Measurements from ENCODE around the gene ADAM23. TPM values are rescaled to one million over a fixed set of nuclear protein-coding genes. Genes with fewer than 3 reads are reported as not detected.

Gene ADAM23
- total RNA-seq, 1 experiment from 2014 or later = 6.8 TPM

DNA sequence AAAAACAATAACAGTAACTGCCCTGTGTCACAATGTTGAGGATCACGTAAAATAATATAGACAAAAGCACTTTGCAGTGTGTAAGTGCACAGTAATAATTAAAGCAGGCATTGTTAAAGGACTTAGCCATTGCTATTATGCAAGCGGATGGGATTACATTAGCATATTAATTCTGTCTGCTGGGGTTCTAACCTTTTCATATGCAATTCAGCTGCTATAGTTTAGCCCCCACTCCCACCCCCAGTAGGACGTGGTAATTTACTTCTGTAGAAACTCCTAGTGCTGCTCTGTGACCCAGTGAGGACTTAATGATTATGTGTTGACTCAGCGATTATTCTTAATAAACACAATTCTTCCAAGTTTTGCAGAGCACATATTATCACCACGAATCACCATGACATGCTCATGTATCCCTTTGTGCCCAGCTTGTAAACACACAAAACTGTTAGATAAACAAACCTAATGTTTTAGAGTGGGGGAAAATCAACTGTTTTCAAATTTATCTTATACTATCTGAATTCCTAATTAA, 5.1 kb upstream of the ADAM23 start:
- no peak for DNase-seq (ENCODE audit: low read depth)

DNA sequence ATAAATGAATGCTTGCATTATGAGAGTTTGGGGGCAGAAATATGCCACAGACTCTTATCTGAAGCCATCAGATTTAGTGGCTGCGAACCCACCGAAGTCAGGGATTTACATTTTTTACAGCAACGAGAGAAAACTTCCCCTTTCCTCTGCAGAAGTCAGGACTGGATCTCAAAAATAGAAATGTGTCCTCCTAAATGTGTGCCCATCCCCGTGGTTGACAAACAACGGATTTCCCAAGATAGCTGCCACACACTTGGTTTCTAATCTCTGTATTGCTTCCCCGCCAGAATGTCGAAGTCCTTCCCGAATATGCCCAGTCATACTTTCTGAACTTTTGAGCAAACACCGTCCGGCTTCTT, 879 bp upstream of the ADAM23 start:
- DNase-seq (ENCODE audit: low read depth) = no peak

DNA sequence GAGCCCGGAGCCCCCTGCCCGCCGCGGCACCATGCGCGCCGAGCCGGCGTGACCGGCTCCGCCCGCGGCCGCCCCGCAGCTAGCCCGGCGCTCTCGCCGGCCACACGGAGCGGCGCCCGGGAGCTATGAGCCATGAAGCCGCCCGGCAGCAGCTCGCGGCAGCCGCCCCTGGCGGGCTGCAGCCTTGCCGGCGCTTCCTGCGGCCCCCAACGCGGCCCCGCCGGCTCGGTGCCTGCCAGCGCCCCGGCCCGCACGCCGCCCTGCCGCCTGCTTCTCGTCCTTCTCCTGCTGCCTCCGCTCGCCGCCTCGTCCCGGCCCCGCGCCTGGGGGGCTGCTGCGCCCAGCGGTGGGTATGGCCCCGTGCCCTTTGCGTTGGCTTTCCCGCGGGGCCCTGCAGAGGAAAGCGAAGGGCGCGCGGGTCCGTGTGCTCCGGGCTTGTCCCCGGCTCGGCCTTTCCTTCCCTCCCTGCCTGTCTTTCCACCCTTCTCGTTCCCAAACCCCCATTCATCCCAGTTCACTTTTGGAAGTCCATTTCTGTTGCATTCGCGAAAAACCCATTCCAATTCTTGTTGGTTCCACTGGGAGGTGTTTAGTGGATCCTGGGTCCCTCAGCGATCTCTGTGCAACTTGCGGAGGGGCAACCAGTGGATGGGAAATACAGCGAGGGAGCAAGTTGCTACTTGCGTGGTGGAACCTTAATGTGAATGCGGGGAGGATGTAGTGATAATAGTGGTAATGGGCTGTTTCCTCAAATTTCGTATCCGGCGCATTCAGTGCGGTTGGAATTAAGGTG, 599 bp downstream of the ADAM23 start:
- DNase-seq (ENCODE audit: low read depth) = peak; percentile 46

DNA sequence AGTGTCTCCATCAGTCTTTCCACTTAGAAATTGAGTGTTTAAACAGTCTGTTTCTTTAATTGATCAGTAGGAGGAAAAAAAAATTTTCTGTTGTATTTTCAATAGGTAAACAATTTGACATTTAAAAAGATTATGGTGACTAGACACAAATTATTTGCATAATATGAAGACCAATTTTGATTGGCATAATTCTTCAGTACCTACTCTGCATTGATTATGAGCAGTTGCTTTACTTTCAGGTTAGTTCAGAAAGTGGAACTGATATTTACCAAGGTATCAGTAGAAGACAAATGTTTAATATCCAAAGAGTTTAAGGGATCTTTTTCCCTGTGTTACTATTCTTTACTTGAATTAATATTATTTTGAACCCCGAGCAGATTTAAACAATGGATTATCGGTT, 2.6 kb downstream of the ADAM23 start:
- no peak for DNase-seq (ENCODE audit: low read depth)

DNA sequence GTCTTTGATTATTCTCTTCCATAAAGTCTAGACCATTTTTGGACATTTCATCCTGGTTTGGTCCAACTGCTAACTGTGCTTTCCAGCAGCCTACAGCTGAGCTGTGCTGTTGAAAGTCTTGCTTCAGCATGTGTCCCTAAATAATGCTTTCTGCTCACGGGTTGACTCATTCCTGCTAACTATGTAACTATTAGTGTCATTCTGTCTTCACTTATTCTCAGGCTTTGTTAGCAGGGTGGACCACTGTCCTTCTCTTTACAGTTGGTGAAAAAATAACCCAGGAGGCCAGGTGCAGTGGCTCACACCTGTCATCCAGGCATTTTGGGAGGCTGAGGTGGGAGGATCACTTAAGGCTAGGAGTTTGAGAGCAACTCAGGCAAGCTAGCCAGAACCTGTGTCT, 8.9 kb downstream of the ADAM23 start:
- peak; percentile 18 for DNase-seq (ENCODE audit: low read depth)

DNA sequence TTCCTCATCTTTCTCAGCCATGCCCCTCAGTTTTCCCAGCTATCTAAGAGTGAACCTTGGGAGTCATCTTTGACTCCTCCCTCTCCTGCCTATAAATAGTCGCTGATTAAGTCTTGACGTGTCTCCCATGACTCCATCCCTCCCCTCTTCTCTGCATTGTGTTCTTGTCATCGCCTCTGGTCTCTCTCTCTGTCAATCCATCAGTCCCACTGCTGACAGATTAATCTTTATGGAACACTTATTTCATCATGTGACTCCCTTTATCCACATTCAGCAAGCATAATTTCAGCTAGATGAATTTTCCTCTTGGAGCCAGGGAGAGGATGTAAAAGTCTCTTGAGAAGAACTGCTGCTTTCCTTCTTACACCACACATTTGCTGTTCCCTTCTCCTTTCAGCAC, 9.4 kb downstream of the ADAM23 start:
- peak; percentile 54 for DNase-seq (ENCODE audit: low read depth)

DNA sequence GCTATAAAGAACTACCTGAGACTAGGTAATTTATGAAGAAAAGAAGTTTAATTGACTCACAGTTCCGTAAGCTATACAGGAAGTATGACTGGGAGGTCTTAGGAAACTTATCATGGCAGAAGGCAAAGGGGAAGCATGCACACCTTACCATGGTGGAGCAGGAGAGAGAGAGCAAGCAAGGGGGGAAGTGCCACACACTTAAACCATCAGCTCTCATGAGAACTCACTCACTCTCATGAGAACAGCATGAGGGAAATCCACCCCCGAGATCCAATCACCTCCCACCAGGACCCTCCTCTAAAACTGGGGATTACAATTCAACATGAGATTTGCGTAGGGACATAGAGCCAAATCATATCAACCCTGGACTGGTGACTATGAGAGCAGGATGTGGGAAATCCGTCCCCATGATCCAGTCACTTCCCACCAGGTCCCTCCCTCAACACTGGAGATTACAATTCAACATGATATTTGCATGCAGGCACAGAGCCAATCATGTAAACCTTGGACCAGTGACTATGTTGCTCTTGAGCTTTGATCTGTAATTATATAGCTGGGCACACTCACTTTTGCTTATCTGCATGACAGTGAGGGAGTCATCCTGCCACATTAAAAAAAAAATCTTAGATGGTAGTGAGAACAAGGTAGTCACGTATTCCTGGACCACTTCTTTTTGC, 12.9 kb downstream of the ADAM23 start:
- DNase-seq (ENCODE audit: low read depth) = no peak

DNA sequence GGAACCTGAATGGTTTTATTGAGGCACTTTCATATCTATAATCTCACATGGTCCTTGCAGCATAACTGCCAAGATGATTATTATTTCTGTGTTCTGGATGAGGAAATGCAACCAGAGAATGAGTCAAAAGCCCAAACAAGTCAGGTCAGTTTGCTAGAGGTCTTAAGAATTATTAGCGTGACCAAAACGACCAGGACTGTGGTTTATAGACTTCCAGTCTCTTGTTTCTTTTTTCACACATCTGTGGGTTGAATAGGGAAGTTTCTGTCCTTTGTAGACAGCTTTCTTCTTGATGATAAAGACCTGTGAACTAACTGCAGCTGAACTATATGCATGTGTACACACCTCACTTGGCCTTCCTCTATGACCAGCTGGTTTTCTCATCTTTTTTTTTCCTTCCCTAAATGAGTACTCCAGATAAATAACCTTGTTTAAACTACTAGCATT, 13.9 kb downstream of the ADAM23 start:
- peak; percentile 36 for DNase-seq (ENCODE audit: low read depth)

DNA sequence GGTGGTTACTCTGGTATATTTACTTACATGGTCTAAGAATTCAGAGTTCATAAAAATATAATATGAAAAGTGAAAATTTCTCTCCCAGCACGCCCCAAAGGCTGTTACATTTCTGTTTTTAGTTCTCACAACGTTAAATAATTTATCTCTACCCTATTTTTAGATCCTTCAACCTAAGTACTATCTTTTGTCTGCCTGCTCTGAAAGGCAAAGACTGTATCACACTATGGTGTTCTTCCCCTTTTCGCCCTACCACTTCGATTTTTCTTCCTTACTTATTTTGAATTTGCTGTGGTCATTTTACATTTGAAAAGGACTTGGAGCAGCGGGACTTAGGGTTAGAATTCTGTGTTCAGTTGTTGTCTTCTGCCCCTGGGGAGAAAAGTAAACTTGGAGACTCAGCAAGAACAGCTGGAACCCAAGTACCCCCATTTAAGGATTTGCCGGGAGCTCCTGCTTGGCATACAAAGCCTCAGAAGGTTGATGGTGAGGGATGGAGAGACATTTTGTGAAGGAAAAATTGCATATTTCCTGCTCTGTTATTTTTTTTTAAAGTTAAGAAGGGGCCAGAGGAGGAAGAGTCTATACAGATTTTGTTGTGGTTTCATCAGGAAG, 19.0 kb downstream of the ADAM23 start:
- DNase-seq (ENCODE audit: low read depth) = no peak

DNA sequence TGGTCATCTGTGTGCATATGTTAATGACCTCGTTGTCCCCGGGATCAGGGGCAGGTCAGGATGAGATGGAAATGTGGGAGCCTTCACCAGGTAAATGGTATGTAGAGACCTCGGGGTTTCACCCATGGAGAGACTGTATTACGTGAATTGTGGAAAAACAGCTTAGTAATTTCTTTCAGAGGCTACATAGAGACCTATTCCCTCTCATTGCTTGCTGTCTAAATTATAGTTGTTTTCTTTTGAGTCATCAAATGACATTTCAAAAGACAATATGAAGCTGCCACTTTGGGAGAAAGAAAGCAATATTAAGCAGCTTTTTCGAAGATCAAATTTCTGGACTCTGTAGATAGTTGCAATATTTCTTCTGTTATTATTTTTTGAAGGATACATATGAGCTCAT, 20.4 kb downstream of the ADAM23 start:
- no peak for DNase-seq (ENCODE audit: low read depth)

DNA sequence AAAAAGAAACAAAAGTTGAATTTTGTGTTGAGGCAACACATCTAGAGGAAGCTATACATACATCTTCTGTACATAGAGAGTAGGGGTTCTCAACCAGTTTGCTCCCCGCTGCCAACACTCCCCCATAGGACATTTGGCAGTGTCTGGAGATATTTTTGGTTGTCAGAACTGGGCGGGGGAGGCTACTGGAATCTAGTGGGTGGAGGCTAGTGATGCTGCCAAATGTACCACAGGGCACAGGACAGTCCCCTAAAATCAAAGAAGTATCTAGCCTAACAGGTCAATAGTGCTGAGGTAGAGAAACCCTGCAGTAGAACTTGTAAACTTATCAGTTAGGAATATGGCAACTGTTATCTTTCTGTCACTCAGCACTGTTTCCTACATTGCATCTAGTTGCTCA, 21.3 kb downstream of the ADAM23 start:
- DNase-seq (ENCODE audit: low read depth) = no peak

DNA sequence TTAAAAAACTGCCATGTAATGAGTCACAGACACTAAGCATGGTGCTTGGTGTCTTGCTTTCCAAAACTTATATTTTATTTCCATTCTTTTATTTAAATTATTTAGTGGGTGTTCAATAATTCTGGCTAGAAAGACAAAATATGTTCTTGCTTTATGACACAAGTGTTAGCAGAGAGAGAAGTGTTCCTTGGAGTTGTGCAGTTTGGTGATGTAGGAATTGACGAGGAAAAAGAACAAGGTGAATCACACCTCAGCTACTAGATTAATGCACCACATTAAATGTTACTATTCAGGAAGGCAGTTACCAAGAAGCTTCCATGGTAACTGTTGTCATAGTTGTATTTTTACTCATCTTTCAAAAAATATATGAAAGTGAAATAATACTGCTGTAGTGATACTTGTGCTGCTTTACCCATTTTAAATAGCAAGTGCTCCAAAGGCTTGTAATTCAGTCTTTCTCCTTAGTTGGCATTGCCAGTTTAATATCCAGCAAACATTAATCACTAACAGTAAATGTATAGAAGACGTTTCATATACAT, 28.3 kb downstream of the ADAM23 start:
- no peak for DNase-seq (ENCODE audit: low read depth)

DNA sequence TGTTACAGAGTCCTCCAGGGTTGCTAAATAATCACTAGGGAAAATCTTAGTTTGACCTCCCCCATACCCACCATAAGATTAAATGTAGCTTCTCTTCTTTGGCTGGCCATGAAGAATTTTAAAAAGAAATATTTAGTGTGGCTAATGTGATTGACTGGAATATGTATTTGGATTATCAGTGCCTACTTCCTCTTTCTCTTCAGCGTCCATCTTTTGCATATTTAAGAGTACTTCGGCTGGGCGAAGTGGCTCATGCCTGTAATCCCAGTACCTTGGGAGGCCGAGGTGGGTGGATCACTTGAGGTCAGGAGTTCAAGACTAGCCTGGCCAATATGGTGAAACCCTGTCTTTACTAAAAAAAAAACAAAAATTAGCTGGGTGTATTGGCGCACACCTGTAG, 28.8 kb downstream of the ADAM23 start:
- no peak for DNase-seq (ENCODE audit: low read depth)

DNA sequence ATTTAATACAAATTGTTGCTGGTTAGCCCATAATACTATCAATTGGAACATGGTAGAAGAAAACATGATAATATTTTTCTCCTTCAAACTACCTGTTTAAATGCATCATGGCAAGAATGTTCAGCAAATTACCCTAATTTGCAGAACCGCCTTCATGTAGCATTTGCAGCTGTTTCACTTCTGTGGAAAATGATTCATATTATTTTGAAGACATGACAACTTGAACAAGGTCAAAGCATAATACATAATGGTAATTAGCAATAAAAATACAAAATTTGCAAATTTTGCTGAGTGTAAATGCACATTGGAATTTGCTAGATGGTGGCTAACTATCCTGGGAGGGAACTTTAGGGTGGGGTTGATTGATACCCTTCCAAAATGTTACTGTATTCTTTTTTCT, 30.8 kb downstream of the ADAM23 start:
- peak; percentile 27 for DNase-seq (ENCODE audit: low read depth)

DNA sequence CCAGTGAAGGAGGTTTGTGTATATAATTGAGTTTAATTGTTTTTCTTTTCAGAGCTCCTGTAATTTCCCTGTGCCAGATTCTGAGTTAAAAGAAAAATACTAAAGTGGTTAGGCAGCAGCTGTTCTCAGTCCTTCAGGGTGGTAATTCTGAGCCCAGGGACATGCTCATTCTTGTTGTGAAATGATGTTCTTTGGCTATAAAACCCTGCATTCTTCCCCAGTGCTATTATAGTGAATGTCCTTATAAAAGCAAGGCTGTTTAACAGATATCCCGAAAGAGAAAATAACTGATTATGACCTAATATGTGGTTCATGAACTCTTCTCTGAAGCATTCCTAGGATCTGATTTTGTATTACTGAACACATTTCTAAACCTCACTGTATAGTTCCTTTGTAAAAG, 34.0 kb downstream of the ADAM23 start:
- peak; percentile 92 for DNase-seq (ENCODE audit: low read depth)

DNA sequence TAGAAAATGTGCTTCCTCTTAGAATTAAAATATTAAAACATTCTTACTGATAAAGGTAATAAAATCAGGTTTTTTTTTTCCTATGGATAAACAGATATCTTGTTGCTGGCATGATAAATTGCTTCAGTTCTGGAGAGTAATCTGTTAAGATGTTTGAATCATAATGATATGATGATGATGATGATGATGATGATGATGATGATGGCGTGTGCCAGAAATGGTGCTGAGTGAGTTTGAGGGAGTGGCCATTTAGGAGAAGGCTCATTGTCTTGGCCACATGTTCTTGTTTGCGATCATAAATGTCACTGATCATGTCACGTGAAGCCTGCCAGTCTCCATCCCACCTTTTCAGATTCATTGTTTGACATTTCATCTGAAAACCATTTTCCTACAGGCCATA, 35.0 kb downstream of the ADAM23 start:
- DNase-seq (ENCODE audit: low read depth) = no peak

DNA sequence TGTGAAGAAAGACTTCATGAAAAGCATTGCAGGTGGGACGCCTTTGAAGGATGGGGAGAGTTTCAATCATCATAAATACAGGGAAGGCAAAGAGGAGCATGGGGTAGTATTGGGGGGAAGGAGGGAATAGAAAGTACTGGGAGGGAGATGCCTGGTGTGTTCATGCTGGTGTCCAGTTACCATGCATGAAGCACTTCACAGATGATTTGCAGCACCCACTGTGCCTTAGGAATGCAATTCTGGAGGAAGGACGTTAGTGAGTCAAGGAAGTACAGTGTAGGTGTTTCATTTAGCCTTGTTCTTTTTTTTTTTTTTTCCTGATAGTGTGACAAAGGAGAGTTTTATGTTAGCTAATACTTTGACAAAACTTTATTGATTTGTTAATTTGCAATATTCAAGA, 36.8 kb downstream of the ADAM23 start:
- DNase-seq (ENCODE audit: low read depth) = peak; percentile 50

DNA sequence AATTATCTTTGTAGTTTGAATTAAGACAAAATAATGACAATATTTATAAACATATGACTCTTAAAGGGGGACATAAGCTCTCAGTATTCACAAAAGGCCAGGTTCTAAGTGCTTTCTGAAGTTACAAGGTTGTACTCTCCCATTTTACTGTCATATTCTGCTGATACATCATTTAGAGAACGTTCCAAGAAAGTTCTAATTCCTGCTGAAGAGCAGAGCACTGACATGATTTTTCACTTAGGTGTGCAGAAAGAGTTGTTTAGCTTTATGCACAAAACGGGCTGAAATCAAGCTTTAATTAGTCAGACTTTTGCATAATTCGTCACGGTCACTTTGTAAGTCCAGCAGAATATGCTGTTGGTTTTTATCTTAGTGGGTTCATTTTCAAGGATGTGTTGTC, 37.3 kb downstream of the ADAM23 start:
- DNase-seq (ENCODE audit: low read depth) = no peak

DNA sequence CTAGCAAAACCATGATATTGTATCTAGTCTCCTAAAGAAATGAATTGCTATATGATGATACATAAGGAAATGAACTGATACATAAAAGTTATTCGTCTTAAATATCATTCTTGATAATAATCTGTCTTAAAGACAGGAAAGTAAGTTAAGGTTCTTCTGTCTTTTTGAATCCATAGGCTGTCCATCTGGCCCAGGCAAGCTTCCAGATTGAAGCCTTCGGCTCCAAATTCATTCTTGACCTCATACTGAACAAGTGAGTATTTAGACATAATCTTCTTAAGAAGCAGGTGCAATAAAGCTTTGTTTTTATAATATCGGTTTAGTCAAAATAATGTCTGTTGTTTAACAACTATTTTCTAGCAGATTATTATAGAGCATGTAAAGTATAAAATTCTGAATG, 37.7 kb downstream of the ADAM23 start:
- DNase-seq (ENCODE audit: low read depth) = no peak

DNA sequence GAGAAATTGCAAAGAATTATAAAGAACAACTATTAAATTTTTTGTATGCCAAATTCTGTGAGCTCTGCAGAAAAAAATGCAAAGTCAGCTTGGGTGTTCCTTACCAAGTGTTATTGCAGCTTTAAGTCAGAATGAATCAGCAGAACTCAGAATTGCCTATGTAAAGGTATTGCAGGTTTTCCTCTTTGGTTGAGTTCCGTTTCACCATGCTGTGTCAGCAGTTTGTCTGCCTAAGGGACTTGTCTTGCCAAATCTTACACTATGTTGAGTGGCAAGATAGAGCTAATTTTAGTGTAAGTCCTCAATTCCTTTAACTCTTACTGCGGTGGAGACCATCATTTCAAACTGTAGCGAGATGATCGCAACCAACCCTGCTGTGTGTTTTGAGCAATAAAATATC, 38.8 kb downstream of the ADAM23 start:
- no peak for DNase-seq (ENCODE audit: low read depth)

DNA sequence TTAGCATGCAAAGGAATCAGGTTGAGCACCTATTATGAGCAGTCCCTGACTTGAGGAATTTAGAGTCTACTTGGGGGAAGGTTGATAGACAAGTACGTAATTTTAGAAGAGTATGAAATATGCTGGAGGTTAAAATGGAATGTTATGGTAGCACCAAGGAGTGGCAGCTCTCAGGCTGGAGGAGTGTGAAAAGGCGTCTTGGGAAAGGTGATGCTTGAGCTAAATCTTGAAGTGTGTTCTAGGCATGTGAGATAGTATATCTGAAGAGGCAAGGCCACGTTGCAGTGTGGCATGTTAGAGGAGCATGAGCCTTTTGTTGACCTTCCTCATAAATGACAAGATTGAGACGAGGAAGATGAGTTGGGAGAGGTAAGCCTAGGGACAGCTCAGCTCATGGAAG, 39.3 kb downstream of the ADAM23 start:
- no peak for DNase-seq (ENCODE audit: low read depth)

DNA sequence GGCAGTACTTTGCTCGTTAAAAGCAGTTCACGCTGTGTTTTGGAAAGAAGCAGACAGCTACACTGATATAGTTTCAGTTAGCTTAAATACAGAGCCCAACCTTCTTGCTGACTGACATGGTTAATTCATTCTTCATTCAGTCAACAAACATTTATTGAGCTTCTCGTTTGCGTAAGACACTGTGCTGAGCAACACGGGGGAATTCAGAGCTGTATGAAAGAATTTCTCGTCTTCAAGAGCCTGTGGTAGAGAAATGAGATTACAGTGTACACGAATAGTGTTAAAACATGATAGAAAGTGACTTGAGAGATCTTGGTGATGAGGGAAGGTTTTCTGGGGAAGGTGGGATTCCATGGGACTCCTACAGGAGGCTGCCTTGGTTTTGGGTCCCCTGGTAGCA, 44.7 kb downstream of the ADAM23 start:
- no peak for DNase-seq (ENCODE audit: low read depth)
